Measurements from ENCODE around the gene DNAJC21.
A peak's percentile ranks its signal among the peaks of the same experiment; 100 is the strongest.

DNAJC21 gene

GRCh38 chr5:34929134-34929719 lies at the start of gene DNAJC21:
Gene DNAJC21, plus strand, starts transcription at chr5:34929559. Its CDS starts 261 bp downstream, at chr5:34929820.
- Histone ChIP-seq H3K9me3 (ENCODE audit: insufficient read depth, low read length) (no peaks in the 10 kb centered on the region), H3K4me2 (ENCODE audit: low read depth, low read length, poor library complexity, severe bottlenecking) (peak within 1 kb of the TSS; percentile 83), H3K9me2 (replicated peaks; ENCODE audit: insufficient read depth, low read length) (no peaks in the 10 kb centered on the region), H3K9ac (ENCODE audit: low read length) (peak within 1 kb of the TSS; percentile 96), H3F3A (ENCODE audit: insufficient read depth) (peaks cover 45% of the 10 kb centered on the region), H4K20me1 (ENCODE audit: low read depth, low read length) (peaks cover 6% of the 10 kb centered on the region), H3K27me3 (ENCODE audit: low read length) (no peaks in the 10 kb centered on the region), H2AFZ (ENCODE audit: low read depth, low read length, severe bottlenecking) (peak within 1 kb of the TSS; percentile 91), H3K36me3 (ENCODE audit: low read length) (peaks cover 29% of the 10 kb centered on the region), H3K79me2 (ENCODE audit: insufficient read depth, low read length) (peaks cover 36% of the 10 kb centered on the region), H3K27ac (ENCODE audit: low read depth, low read length) (peak within 1 kb of the TSS; percentile 64), H3K4me3 (ENCODE audit: insufficient read depth, low read length, poor library complexity, severe bottlenecking) (peak within 1 kb of the TSS; percentile 86)
- TF ChIP-seq CTCF (IDR thresholded peaks at IDR 0.05; ENCODE audit: insufficient read depth, low read length, poor library complexity, severe bottlenecking) (no peak), EZH2phosphoT487 (conservative IDR thresholded peaks at IDR 0.05; ENCODE audit: low read length) (no peak)

- no peaks in the 10 kb centered on the region for H3K27me3 ChIP-seq (ENCODE audit: low read length)
- H3K79me2 ChIP-seq (ENCODE audit: insufficient read depth, low read length) = no peaks in the 10 kb centered on the region
Observed at GRCh38 chr5:34881246-34881645, 48.1 kb upstream of the DNAJC21 start.

GRCh38 chr5:34886392-34887119 lies 42.8 kb upstream of the DNAJC21 start:
- Histone ChIP-seq H2AFZ (ENCODE audit: low read depth, low read length, severe bottlenecking) (no peak overlapping the region), H3K4me2 (ENCODE audit: low read depth, low read length, poor library complexity, severe bottlenecking) (no peak overlapping the region), H3K9ac (ENCODE audit: low read length) (no peak overlapping the region), H3K27me3 (ENCODE audit: low read length) (no peaks in the 10 kb centered on the region), H3K9me3 (ENCODE audit: insufficient read depth, low read length) (no peaks in the 10 kb centered on the region), H3K79me2 (ENCODE audit: insufficient read depth, low read length) (no peaks in the 10 kb centered on the region), H3K4me3 (ENCODE audit: insufficient read depth, low read length, poor library complexity, severe bottlenecking) (no peak overlapping the region), H3F3A (ENCODE audit: insufficient read depth) (no peaks in the 10 kb centered on the region), H3K36me3 (ENCODE audit: low read length) (no peaks in the 10 kb centered on the region), H3K9me2 (replicated peaks; ENCODE audit: insufficient read depth, low read length) (no peaks in the 10 kb centered on the region), H4K20me1 (ENCODE audit: low read depth, low read length) (no peaks in the 10 kb centered on the region), H3K27ac (ENCODE audit: low read depth, low read length) (no peak overlapping the region)
- no peak for TF ChIP-seq EZH2phosphoT487 (conservative IDR thresholded peaks at IDR 0.05; ENCODE audit: low read length)
- no peak for TF ChIP-seq CTCF (IDR thresholded peaks at IDR 0.05; ENCODE audit: insufficient read depth, low read length, poor library complexity, severe bottlenecking)

More at GRCh38 chr5:34881246-34881645, 48.1 kb upstream of the DNAJC21 start:
- no peaks in the 10 kb centered on the region for H4K20me1 ChIP-seq (ENCODE audit: low read depth, low read length)
- no peaks in the 10 kb centered on the region for H3K9me2 ChIP-seq (replicated peaks; ENCODE audit: insufficient read depth, low read length)
- H3F3A ChIP-seq (ENCODE audit: insufficient read depth) = no peaks in the 10 kb centered on the region
- H3K9ac ChIP-seq (ENCODE audit: low read length) = no peak overlapping the region
- no peak overlapping the region for H3K27ac ChIP-seq (ENCODE audit: low read depth, low read length)
- H3K4me3 ChIP-seq (ENCODE audit: insufficient read depth, low read length, poor library complexity, severe bottlenecking) = no peak overlapping the region
- no peak overlapping the region for H2AFZ ChIP-seq (ENCODE audit: low read depth, low read length, severe bottlenecking)
- no peaks in the 10 kb centered on the region for H3K9me3 ChIP-seq (ENCODE audit: insufficient read depth, low read length)
- TF ChIP-seq EZH2phosphoT487 (conservative IDR thresholded peaks at IDR 0.05; ENCODE audit: low read length) (no peak), CTCF (IDR thresholded peaks at IDR 0.05; ENCODE audit: insufficient read depth, low read length, poor library complexity, severe bottlenecking) (no peak)
- no peak overlapping the region for H3K4me2 ChIP-seq (ENCODE audit: low read depth, low read length, poor library complexity, severe bottlenecking)
- no peaks in the 10 kb centered on the region for H3K36me3 ChIP-seq (ENCODE audit: low read length)
